Osteoblast (primary cell): ENCODE data around the gene AATK. TPM values are rescaled to one million over a fixed set of nuclear protein-coding genes. Genes with fewer than 3 reads are reported as not detected.
A peak's percentile ranks its signal among the peaks of the same experiment; 100 is the strongest.

Experiments used
- DNase-seq: peaks from one replicate; pipeline ENCODE4 v3.0.0; 2011; ENCODE audit warnings: low spot score, mixed read lengths; ENCODE audit not compliant: insufficient read length; ENCODE audit errors: missing footprints
- H2AFZ ChIP-seq: 2 replicates; pipeline ENCODE4 v1.6.0; 2011; ENCODE audit warnings: mild to moderate bottlenecking, low read length
- H3K27ac ChIP-seq: 2 replicates; pipeline ENCODE4 v1.5.1; 2011; ENCODE audit warnings: mild to moderate bottlenecking, low read depth, low read length, moderate library complexity
- H3K27me3 ChIP-seq: 2 replicates; pipeline ENCODE4 v1.6.0; 2012; ENCODE audit warnings: mild to moderate bottlenecking, control low read depth, inconsistent platforms, low read length, moderate library complexity; ENCODE audit not compliant: insufficient read depth
- H3K36me3 ChIP-seq: 2 replicates; pipeline ENCODE4 v1.5.1; 2011; ENCODE audit warnings: mild to moderate bottlenecking, low read length, control low read depth, moderate library complexity; ENCODE audit not compliant: insufficient read depth
- H3K4me1 ChIP-seq: 2 replicates; pipeline ENCODE4 v1.5.1; 2011; ENCODE audit warnings: mild to moderate bottlenecking, low read length, control low read depth, moderate library complexity; ENCODE audit not compliant: insufficient read depth
- H3K4me2 ChIP-seq: 2 replicates; pipeline ENCODE4 v1.6.0; 2011; ENCODE audit warnings: mild to moderate bottlenecking, low read length; ENCODE audit not compliant: insufficient read depth
- H3K4me3 ChIP-seq: fragments of 200-600 bp; sonication (generic); 3 replicates; pipeline ENCODE4 v1.5.1; 2012; ENCODE audit warnings: mild to moderate bottlenecking, low read length, inconsistent platforms; ENCODE audit not compliant: insufficient read depth
- H3K79me2 ChIP-seq: 2 replicates; pipeline ENCODE4 v1.6.0; 2012; ENCODE audit warnings: mild to moderate bottlenecking, low read length, control low read depth, inconsistent platforms; ENCODE audit not compliant: insufficient read depth
- H3K9me3 ChIP-seq: 2 replicates; pipeline ENCODE4 v1.5.1; 2011; ENCODE audit warnings: low read depth, low read length, control low read depth
- H4K20me1 ChIP-seq: 2 replicates; pipeline ENCODE4 v1.6.0; 2012; ENCODE audit warnings: mild to moderate bottlenecking, low read length, control low read depth; ENCODE audit not compliant: insufficient read depth
- CTCF ChIP-seq: IDR thresholded peaks from 2 replicates; pipeline ENCODE4 v1.5.1; 2011; ENCODE audit warnings: mild to moderate bottlenecking, low read depth, low read length, moderate library complexity; ENCODE audit errors: extremely low read depth
- total RNA-seq: library from RNA; depleted of rRNA; stranded (reverse); fragments of >200 nt; gene quantifications from 2 replicates; pipeline ENCODE4 v1.2.3, GENCODE V29; 2012

Gene AATK
- total RNA-seq, 1 donor: under 0.01 TPM

- Histone ChIP-seq H3K4me1 (peaks cover 7% of the 10 kb centered on the region), H3K4me2 (no peak overlapping the region), H3K79me2 (no peaks in the 10 kb centered on the region), H3K36me3 (peaks cover 11% of the 10 kb centered on the region), H2AFZ (no peak overlapping the region), H3K27ac (no peak overlapping the region), H3K4me3 (no peak overlapping the region), H4K20me1 (peaks cover 9% of the 10 kb centered on the region), H3K9me3 (no peaks in the 10 kb centered on the region), H3K27me3 (no peaks in the 10 kb centered on the region)
- no peak for TF ChIP-seq CTCF
- DNase-seq: no peak
Observed at GRCh38 chr17:81102869-81103268, 63.2 kb downstream of the AATK start.

- no peak overlapping the region for H3K4me3 ChIP-seq
- no peak for TF ChIP-seq CTCF
- H3K27me3 ChIP-seq: no peaks in the 10 kb centered on the region
- H2AFZ ChIP-seq: no peak overlapping the region
- peaks cover 11% of the 10 kb centered on the region for H3K36me3 ChIP-seq
- H3K9me3 ChIP-seq: no peaks in the 10 kb centered on the region
- peaks cover 9% of the 10 kb centered on the region for H4K20me1 ChIP-seq
- DNase-seq: no peak
- H3K27ac ChIP-seq: no peak overlapping the region
- H3K4me2 ChIP-seq: no peak overlapping the region
- no peaks in the 10 kb centered on the region for H3K79me2 ChIP-seq
- peaks cover 12% of the 10 kb centered on the region for H3K4me1 ChIP-seq
Observed at GRCh38 chr17:81102352-81102751, 63.7 kb downstream of the AATK start.

GRCh38 chr17:81101614-81102306, 64.3 kb downstream of the AATK start:
- H3K27ac ChIP-seq: no peak overlapping the region
- no peaks in the 10 kb centered on the region for H3K79me2 ChIP-seq
- H2AFZ ChIP-seq: no peak overlapping the region
- H3K4me3 ChIP-seq: no peak overlapping the region
- peaks cover 11% of the 10 kb centered on the region for H3K36me3 ChIP-seq
- H3K27me3 ChIP-seq: no peaks in the 10 kb centered on the region
- TF ChIP-seq CTCF: peak; percentile 99
- no peak overlapping the region for H3K4me2 ChIP-seq
- peak; percentile 100 for DNase-seq
- peaks cover 17% of the 10 kb centered on the region for H3K4me1 ChIP-seq
- H4K20me1 ChIP-seq: peaks cover 9% of the 10 kb centered on the region
- no peaks in the 10 kb centered on the region for H3K9me3 ChIP-seq

- Histone ChIP-seq H3K27me3 (no peaks in the 10 kb centered on the region), H3K36me3 (peaks cover 11% of the 10 kb centered on the region), H3K4me3 (no peak overlapping the region), H3K9me3 (no peaks in the 10 kb centered on the region), H2AFZ (no peak overlapping the region), H3K27ac (no peak overlapping the region), H4K20me1 (peaks cover 9% of the 10 kb centered on the region), H3K4me2 (no peak overlapping the region), H3K79me2 (no peaks in the 10 kb centered on the region), H3K4me1 (peaks cover 26% of the 10 kb centered on the region)
- DNase-seq: no peak
- TF ChIP-seq CTCF: no peak
Observed at GRCh38 chr17:81100668-81101067, 65.4 kb downstream of the AATK start.
